Measurements from ENCODE around the gene C1orf146.

C1orf146 gene, protein sequence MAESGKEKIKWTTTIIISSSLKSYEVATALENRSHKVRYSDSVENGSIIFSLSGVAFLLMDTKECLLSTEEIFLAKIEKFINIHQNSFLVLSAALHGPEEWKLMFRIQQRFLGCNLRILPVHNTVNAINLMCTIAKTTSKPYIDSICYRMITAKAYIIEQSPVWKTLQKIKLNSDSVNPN

DNA sequence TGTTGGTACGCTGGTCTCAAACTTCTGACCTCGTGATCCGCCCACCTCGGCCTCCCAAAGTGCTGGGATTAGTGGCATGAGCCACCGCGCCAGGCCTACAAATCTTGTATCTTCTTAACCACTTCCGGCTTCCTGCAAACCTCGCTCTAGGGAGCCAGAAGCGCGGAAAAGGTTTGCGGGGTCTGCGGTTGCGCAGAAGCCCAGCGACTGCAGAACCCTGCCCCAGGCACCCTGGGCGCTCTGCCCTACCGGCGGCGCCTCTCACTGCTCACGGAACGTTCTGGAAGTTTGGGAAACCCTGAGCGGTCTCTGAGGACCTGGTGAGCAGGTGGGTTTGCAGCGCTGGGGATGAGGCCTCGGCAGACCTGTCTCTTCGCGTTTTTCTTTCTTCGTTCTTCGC, at the start of gene C1orf146:
TSS of gene C1orf146 (plus strand) at position 195 of the 400 bp plus-strand sequence. CDS start 13,506 bp downstream, outside the sequence.
- Histone ChIP-seq H3K36me3 (ENCODE audit: control insufficient read depth, insufficient read depth, low read length) (no peaks in the 10 kb centered on the region), H3K9ac (ENCODE audit: low read depth, low read length) (no peak within 1 kb of the TSS), H3K27ac (ENCODE audit: low read depth, low read length) (no peak within 1 kb of the TSS), H3K4me3 (ENCODE audit: low read depth, low read length) (no peak within 1 kb of the TSS), H3K27me3 (ENCODE audit: control insufficient read depth, insufficient read depth, low read length) (no peaks in the 10 kb centered on the region), H3K4me1 (ENCODE audit: control insufficient read depth, insufficient read depth, low read length) (no peaks in the 10 kb centered on the region), H3K9me3 (ENCODE audit: control insufficient read depth, insufficient read depth, low read length) (no peaks in the 10 kb centered on the region)

DNA sequence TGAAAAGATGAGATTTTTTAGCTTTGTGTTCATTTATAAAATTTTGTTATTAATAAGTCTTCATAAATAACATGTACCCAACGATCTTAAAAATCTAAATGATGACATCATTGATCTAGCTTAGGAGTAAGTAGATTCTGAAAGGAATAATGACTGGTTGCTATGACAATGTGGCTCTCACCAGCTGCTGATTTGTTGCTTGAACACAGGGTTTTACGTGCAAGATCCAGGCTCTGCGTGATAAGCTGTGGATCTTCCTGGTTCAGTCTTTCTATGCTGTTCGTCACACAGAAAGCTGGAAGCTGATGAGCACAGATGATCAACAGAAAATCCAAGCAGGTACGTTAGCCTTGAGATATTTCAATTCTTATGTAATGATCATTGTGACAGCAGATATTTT, 49.1 kb upstream of the C1orf146 start:
- Histone ChIP-seq H3K36me3 (ENCODE audit: control insufficient read depth, insufficient read depth, low read length) (no peaks in the 10 kb centered on the region), H3K4me1 (ENCODE audit: control insufficient read depth, insufficient read depth, low read length) (no peaks in the 10 kb centered on the region), H3K27me3 (ENCODE audit: control insufficient read depth, insufficient read depth, low read length) (no peaks in the 10 kb centered on the region), H3K4me3 (ENCODE audit: low read depth, low read length) (no peak overlapping the region), H3K27ac (ENCODE audit: low read depth, low read length) (no peak overlapping the region), H3K9me3 (ENCODE audit: control insufficient read depth, insufficient read depth, low read length) (no peaks in the 10 kb centered on the region), H3K9ac (ENCODE audit: low read depth, low read length) (no peak overlapping the region)

DNA sequence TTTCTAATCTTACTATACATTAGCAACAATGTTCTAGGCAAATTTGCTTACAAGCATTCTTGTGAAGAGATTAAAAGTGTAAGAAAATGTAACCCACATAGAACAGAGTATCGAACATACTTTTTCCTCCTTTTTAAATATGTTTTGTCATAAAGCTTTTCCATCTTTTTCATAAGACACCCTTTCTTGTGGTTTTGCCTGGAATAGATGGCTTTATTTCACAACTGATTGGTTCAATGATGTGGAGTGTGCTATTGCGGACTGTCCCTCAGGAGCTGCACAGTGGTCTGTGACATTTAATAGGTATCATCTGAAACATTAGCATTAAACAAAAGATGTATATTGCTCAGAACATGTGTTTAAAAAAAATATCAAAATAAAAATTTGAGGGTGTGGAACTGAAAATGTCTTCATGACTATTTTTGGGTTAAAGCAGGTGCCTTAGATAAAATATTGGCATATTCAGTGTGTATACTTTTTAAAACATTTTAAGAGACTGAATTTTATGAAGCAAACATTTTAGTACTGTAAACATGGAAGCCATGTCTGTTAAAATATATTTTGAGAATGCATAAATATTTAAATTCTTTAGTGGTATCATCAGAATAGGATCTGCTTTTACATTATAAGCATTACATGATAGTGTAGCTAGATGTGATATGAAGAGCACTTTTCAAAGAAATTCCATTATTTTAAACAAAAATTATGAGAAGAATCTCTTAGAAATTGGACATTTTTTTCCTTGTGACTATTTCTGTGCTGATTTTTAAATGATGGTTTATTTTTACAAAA, 48.3 kb upstream of the C1orf146 start:
- Histone ChIP-seq H3K36me3 (ENCODE audit: control insufficient read depth, insufficient read depth, low read length) (no peaks in the 10 kb centered on the region), H3K9me3 (ENCODE audit: control insufficient read depth, insufficient read depth, low read length) (no peaks in the 10 kb centered on the region), H3K27me3 (ENCODE audit: control insufficient read depth, insufficient read depth, low read length) (no peaks in the 10 kb centered on the region), H3K9ac (ENCODE audit: low read depth, low read length) (no peak overlapping the region), H3K27ac (ENCODE audit: low read depth, low read length) (no peak overlapping the region), H3K4me1 (ENCODE audit: control insufficient read depth, insufficient read depth, low read length) (no peaks in the 10 kb centered on the region), H3K4me3 (ENCODE audit: low read depth, low read length) (no peak overlapping the region)

DNA sequence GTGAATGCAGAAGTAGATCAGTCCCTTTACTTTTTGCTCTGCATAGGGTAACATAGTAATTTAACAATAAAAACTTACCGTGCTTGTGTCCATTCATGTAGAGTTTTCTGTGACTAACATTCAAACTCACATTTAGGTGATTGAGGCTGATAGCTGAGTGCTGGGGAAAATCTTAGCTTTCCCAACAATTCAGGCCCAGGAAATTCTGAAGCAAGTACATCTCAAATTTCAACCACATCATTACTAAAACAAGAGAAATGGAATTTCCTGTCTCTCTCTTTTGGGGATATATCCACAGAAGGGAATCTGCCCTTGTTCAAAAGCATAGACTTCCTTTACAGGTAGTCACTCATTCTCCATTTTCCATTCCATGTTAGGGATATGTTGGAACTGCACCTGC, 33.1 kb upstream of the C1orf146 start:
- H3K27ac ChIP-seq (ENCODE audit: low read depth, low read length): no peak overlapping the region
- H3K9me3 ChIP-seq (ENCODE audit: control insufficient read depth, insufficient read depth, low read length): no peaks in the 10 kb centered on the region
- H3K36me3 ChIP-seq (ENCODE audit: control insufficient read depth, insufficient read depth, low read length): no peaks in the 10 kb centered on the region
- no peaks in the 10 kb centered on the region for H3K27me3 ChIP-seq (ENCODE audit: control insufficient read depth, insufficient read depth, low read length)
- H3K4me3 ChIP-seq (ENCODE audit: low read depth, low read length): no peak overlapping the region
- H3K4me1 ChIP-seq (ENCODE audit: control insufficient read depth, insufficient read depth, low read length): peaks cover 6% of the 10 kb centered on the region; the same call in 1 of the 2 replicates
- no peak overlapping the region for H3K9ac ChIP-seq (ENCODE audit: low read depth, low read length)

DNA sequence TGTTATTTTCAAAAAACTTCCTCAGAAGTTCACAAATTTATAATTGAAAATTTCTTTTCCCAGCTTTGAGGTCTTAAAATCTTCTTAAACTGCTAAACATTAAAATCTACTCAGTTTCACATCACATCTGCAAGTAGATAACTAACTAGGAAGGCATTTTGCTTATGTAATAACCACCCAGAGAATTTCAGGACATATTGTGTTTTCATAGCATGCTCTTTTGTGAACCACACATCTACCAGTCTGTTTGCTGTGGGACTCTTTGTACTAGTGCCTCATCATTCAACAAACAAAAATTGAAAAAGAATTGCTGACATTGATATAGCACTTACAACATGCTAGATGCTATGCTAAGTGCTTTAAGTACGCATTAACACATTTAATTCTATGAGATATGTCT, 31.6 kb upstream of the C1orf146 start:
- Histone ChIP-seq H3K27me3 (ENCODE audit: control insufficient read depth, insufficient read depth, low read length) (no peaks in the 10 kb centered on the region), H3K9ac (ENCODE audit: low read depth, low read length) (no peak overlapping the region), H3K4me1 (ENCODE audit: control insufficient read depth, insufficient read depth, low read length) (peaks cover 10% of the 10 kb centered on the region; the same call in 1 of the 2 replicates), H3K9me3 (ENCODE audit: control insufficient read depth, insufficient read depth, low read length) (no peaks in the 10 kb centered on the region), H3K27ac (ENCODE audit: low read depth, low read length) (no peak overlapping the region), H3K36me3 (ENCODE audit: control insufficient read depth, insufficient read depth, low read length) (no peaks in the 10 kb centered on the region), H3K4me3 (ENCODE audit: low read depth, low read length) (no peak overlapping the region)

DNA sequence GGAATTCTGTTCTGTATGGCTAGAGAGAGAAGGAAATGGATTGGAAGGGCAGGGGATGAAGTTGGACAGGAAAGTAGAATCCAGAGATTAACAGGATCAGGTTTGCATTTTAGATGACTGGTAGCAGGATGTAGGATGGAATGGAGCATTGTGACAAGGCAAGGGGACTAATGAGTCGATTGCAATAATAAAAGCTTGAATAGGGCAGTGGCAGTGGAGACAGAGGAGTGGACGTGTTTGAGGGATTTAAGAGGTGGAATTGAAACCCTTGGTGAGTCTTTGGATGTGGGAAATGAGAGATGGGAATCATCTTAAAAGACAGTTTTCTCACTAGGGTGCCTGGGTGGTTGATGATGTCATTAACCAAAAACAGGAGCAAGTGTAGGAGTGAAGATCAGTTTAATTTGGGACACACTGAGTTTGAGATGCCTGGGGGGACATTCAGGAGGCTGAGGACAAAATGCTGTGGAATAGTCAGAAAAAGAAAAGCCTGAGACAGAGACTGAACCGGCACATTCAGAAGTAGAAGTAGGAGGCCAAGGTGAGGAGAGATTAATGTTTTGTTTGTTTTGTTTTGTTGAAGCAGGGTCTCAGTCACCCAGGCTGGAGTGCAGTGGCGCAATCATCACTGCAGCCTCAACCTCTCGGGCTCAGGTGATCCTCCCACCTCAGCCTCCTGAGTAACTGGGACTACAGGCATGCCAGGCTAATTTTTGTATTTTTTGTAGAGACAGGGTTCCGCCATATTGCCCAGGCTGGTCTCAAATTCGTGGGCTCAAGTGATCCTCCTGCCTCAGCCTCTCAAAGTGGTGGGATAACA, 29.1 kb upstream of the C1orf146 start:
- no peaks in the 10 kb centered on the region for H3K27me3 ChIP-seq (ENCODE audit: control insufficient read depth, insufficient read depth, low read length)
- no peak overlapping the region for H3K27ac ChIP-seq (ENCODE audit: low read depth, low read length)
- H3K9me3 ChIP-seq (ENCODE audit: control insufficient read depth, insufficient read depth, low read length): no peaks in the 10 kb centered on the region
- H3K36me3 ChIP-seq (ENCODE audit: control insufficient read depth, insufficient read depth, low read length): no peaks in the 10 kb centered on the region
- no peak overlapping the region for H3K4me3 ChIP-seq (ENCODE audit: low read depth, low read length)
- H3K4me1 ChIP-seq (ENCODE audit: control insufficient read depth, insufficient read depth, low read length): peaks cover 10% of the 10 kb centered on the region; the same call in 1 of the 2 replicates
- no peak overlapping the region for H3K9ac ChIP-seq (ENCODE audit: low read depth, low read length)

DNA sequence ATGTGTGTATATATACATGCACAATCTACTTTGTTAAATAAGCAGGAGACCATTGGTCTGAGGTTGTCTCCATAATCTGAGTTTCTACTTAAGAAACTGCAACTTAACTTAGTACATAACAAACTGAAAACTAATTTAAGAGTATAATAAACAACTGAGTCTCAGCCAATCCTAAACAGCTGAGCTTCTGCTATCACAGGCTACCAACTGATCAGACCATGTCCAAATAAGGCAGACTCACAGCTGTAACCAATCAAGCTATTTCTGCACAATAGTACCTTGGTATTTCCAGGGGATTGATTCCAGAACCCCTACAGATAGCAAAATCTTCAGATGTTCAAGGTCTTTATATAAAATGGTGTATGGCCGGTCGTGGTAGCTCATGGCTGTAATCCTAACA, 26.0 kb upstream of the C1orf146 start:
- Histone ChIP-seq H3K4me3 (ENCODE audit: low read depth, low read length) (no peak overlapping the region), H3K36me3 (ENCODE audit: control insufficient read depth, insufficient read depth, low read length) (no peaks in the 10 kb centered on the region), H3K27ac (ENCODE audit: low read depth, low read length) (no peak overlapping the region), H3K9me3 (ENCODE audit: control insufficient read depth, insufficient read depth, low read length) (no peaks in the 10 kb centered on the region), H3K9ac (ENCODE audit: low read depth, low read length) (no peak overlapping the region), H3K27me3 (ENCODE audit: control insufficient read depth, insufficient read depth, low read length) (no peaks in the 10 kb centered on the region), H3K4me1 (ENCODE audit: control insufficient read depth, insufficient read depth, low read length) (0 out of 2 replicates have a peak, but pooled peaks cover 4% of the 10 kb centered on the region)

DNA sequence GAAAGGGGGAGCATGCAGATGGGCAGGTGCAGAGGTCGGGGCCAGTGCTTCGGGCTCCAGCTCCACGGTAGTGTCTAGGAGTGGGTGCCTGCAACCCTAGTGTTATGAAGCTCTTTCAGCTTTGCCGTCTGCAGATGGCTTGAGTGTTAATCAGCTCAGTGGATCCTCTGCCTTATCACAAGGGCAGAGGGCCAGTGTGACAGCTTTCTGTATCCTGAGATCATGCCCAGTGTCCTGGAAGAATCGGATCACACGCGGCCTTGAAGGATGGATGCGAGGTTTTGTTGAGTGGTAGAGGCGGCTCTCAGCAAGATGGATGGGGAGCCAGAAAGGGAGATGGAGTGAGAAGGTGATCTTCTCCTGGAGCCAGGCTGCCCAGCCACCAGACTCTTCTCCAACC, 25.5 kb upstream of the C1orf146 start:
- Histone ChIP-seq H3K27ac (ENCODE audit: low read depth, low read length) (no peak overlapping the region), H3K4me1 (ENCODE audit: control insufficient read depth, insufficient read depth, low read length) (0 out of 2 replicates have a peak, but pooled peaks cover 4% of the 10 kb centered on the region), H3K9ac (ENCODE audit: low read depth, low read length) (no peak overlapping the region), H3K36me3 (ENCODE audit: control insufficient read depth, insufficient read depth, low read length) (no peaks in the 10 kb centered on the region), H3K4me3 (ENCODE audit: low read depth, low read length) (no peak overlapping the region), H3K27me3 (ENCODE audit: control insufficient read depth, insufficient read depth, low read length) (no peaks in the 10 kb centered on the region), H3K9me3 (ENCODE audit: control insufficient read depth, insufficient read depth, low read length) (no peaks in the 10 kb centered on the region)

DNA sequence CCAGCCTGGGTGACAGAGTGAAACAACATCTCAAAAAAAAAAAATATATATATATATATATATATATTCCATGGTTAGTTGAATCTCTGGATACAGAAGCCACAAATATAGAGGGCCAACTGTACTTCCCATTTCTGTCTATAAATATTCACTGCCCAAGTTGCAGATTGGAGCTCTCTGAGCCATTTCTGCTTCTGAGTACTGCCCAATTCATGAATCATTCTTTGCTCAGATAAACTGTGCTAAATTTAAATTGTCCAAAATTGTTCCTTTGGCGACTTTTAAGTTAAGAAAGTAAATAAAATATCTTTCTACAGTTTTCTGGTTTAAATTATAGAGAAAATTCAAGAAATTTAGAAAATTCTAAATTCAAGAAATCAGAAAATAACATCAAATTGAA, 23.2 kb upstream of the C1orf146 start:
- Histone ChIP-seq H3K27me3 (ENCODE audit: control insufficient read depth, insufficient read depth, low read length) (no peaks in the 10 kb centered on the region), H3K4me3 (ENCODE audit: low read depth, low read length) (no peak overlapping the region), H3K9me3 (ENCODE audit: control insufficient read depth, insufficient read depth, low read length) (no peaks in the 10 kb centered on the region), H3K4me1 (ENCODE audit: control insufficient read depth, insufficient read depth, low read length) (0 out of 2 replicates have a peak, but pooled peaks cover 4% of the 10 kb centered on the region), H3K27ac (ENCODE audit: low read depth, low read length) (no peak overlapping the region), H3K36me3 (ENCODE audit: control insufficient read depth, insufficient read depth, low read length) (no peaks in the 10 kb centered on the region), H3K9ac (ENCODE audit: low read depth, low read length) (no peak overlapping the region)

DNA sequence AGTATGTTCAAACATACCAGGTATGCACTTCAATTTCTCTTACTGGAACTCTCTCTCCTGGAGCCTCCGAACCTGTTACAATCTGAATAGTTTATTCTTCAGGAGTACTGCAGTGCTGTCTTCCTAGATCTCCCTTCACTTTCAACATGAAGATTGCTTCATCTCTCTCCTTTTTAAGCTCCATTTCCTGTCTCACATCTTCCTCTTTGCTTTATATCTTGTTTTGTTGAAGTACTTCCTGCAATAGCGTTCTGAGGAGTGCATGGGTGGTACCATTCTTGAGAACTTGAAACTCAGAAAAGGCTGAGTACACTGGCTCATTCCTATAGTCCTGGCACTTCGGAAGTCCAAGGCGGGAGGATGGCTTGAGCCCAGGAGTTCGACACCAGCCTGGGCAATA, 15.7 kb upstream of the C1orf146 start:
- no peak overlapping the region for H3K9ac ChIP-seq (ENCODE audit: low read depth, low read length)
- no peaks in the 10 kb centered on the region for H3K9me3 ChIP-seq (ENCODE audit: control insufficient read depth, insufficient read depth, low read length)

DNA sequence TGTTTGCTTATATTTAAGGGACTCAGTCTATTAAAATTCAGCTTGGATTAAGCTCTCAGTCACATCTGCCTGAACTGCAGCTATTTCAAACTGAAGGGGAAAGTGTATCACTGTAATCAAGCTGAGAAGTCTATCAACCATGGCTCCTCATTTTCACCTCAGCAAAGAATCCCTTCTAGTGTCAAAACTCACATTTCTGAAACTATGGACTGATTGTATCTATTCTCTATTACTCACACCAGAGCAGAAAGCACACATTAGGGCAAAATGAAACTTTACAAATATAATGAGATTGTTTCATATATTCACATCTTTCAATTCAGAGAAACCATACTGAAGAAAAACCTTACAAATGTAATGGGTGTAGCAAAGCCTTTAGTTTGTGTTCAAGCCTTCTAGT, 14.6 kb upstream of the C1orf146 start:
- Histone ChIP-seq H3K9me3 (ENCODE audit: control insufficient read depth, insufficient read depth, low read length) (no peaks in the 10 kb centered on the region), H3K27me3 (ENCODE audit: control insufficient read depth, insufficient read depth, low read length) (no peaks in the 10 kb centered on the region), H3K4me1 (ENCODE audit: control insufficient read depth, insufficient read depth, low read length) (no peaks in the 10 kb centered on the region), H3K27ac (ENCODE audit: low read depth, low read length) (no peak overlapping the region), H3K9ac (ENCODE audit: low read depth, low read length) (no peak overlapping the region), H3K36me3 (ENCODE audit: control insufficient read depth, insufficient read depth, low read length) (no peaks in the 10 kb centered on the region), H3K4me3 (ENCODE audit: low read depth, low read length) (no peak overlapping the region)

More for the DNA sequence above, 15.7 kb upstream of the C1orf146 start:
- H3K4me1 ChIP-seq (ENCODE audit: control insufficient read depth, insufficient read depth, low read length): no peaks in the 10 kb centered on the region
- no peaks in the 10 kb centered on the region for H3K27me3 ChIP-seq (ENCODE audit: control insufficient read depth, insufficient read depth, low read length)
- no peaks in the 10 kb centered on the region for H3K36me3 ChIP-seq (ENCODE audit: control insufficient read depth, insufficient read depth, low read length)
- no peak overlapping the region for H3K4me3 ChIP-seq (ENCODE audit: low read depth, low read length)
- no peak overlapping the region for H3K27ac ChIP-seq (ENCODE audit: low read depth, low read length)
